B cell (primary cell): ENCODE data around the gene PPFIA1. TPM values are rescaled to one million over a fixed set of nuclear protein-coding genes. Genes with fewer than 3 reads are reported as not detected.

Experiments
- ATAC-seq: fragments of 200-7000 bp; cut with Tn5 transposase; one replicate; pipeline ENCODE4 v1.10.0; 2021; ENCODE audit warnings: low read depth, mild to moderate bottlenecking, moderate number of reproducible peaks, moderate library complexity
- CTCF ChIA-PET: fragments of 350-600 bp; sonication (Branson Sonifier 250); formaldehyde crosslinking; loops from one replicate; lab custom pipeline; 2021; ENCODE audit warnings: antibody characterized with exemption, inconsistent platforms; lab: Charles Lee
- POLR2A ChIA-PET: fragments of 350-600 bp; sonication (Branson Sonifier 250); formaldehyde crosslinking; loops from one replicate; lab custom pipeline; 2021; ENCODE audit warnings: antibody characterized with exemption; lab: Charles Lee
- DNase-seq: peaks from one replicate; pipeline ENCODE4 v3.0.0; 2013
- H2AFZ ChIP-seq: 2 replicates; pipeline ENCODE4 v1.6.1; 2012; ENCODE audit warnings: mild to moderate bottlenecking, low read depth, low read length; ENCODE audit not compliant: insufficient read depth, poor library complexity, severe bottlenecking
- H3K27ac ChIP-seq, 2 donors: 1 replicate in 1 of 2; 2 replicates in 1 of 2; pipeline ENCODE4 v1.5.1; 2012 to 2013; ENCODE audit warnings: low read length in 2 of 2, mild to moderate bottlenecking in 2 of 2, moderate library complexity in 1 of 2
- H3K27me3 ChIP-seq, 4 experiments: fragments of 200-600 bp in 1 of 4; sonication (generic) in 1 of 4; replicated peaks in 1 of 4; 1 replicate in 2 of 4; 2 replicates in 2 of 4; pipeline versions ENCODE4 v1.6.1 to v1.7.0; 2013 to 2016; ENCODE audit warnings: low read length in 3 of 4, mild to moderate bottlenecking in 2 of 4, mixed read lengths in 1 of 4, moderate library complexity in 1 of 4; ENCODE audit not compliant: insufficient read depth in 4 of 4, control insufficient read depth in 3 of 4; ENCODE audit errors: control extremely low read depth in 1 of 4
- H3K36me3 ChIP-seq, 2 experiments: replicated peaks in 1 of 2; 1 replicate in 1 of 2; 2 replicates in 1 of 2; pipeline versions ENCODE4 v1.6.1 to v1.7.1; 2013; ENCODE audit warnings: low read length in 1 of 2; ENCODE audit not compliant: insufficient read depth in 2 of 2, control insufficient read depth in 1 of 2; ENCODE audit errors: control extremely low read depth in 1 of 2, extremely low read depth in 1 of 2
- H3K4me1 ChIP-seq, 2 donors: fragments of 200-600 bp in 1 of 2; sonication (generic) in 1 of 2; 1 replicate in 1 of 2; 2 replicates in 1 of 2; pipeline versions ENCODE4 v1.5.1 to v1.6.1; 2013 to 2017; ENCODE audit warnings: low read length in 2 of 2; ENCODE audit not compliant: control insufficient read depth in 2 of 2, insufficient read depth in 2 of 2
- H3K4me2 ChIP-seq: replicated peaks from 2 replicates; pipeline ENCODE3; 2012; ENCODE audit warnings: mild to moderate bottlenecking, low read depth, low read length; ENCODE audit not compliant: poor library complexity, severe bottlenecking
- H3K4me3 ChIP-seq, 5 experiments: fragments of 200-600 bp in 1 of 5; sonication (generic) in 1 of 5; 1 replicate in 3 of 5; 2 replicates in 2 of 5; pipeline versions ENCODE4 v1.5.1 to v1.7.0; 2011 to 2016; ENCODE audit warnings: low read length in 4 of 5, mild to moderate bottlenecking in 4 of 5, low read depth in 2 of 5, control low read depth in 1 of 5, moderate library complexity in 1 of 5; ENCODE audit not compliant: insufficient read depth in 1 of 5; ENCODE audit errors: control extremely low read depth in 1 of 5, extremely low read depth in 1 of 5
- H3K79me2 ChIP-seq: fragments of 200-600 bp; sonication (generic); one replicate; pipeline ENCODE4 v1.6.0; 2016; ENCODE audit warnings: low read length; ENCODE audit not compliant: control insufficient read depth, insufficient read depth
- H3K9ac ChIP-seq: fragments of 200-600 bp; sonication (generic); 2 replicates; pipeline ENCODE4 v1.6.1; 2017; ENCODE audit warnings: mild to moderate bottlenecking, low read length, moderate library complexity
- H3K9me3 ChIP-seq, 3 donors: one replicate each; pipeline versions ENCODE4 v1.6.1 to v1.7.1; 2013; ENCODE audit warnings: low read length in 2 of 3; ENCODE audit not compliant: control insufficient read depth in 2 of 3, insufficient read depth in 1 of 3; ENCODE audit errors: control extremely low read depth in 1 of 3
- H4K20me1 ChIP-seq: 2 replicates; pipeline ENCODE4 v1.6.0; 2012; ENCODE audit warnings: mild to moderate bottlenecking, low read length; ENCODE audit not compliant: insufficient read depth, control insufficient read depth, poor library complexity, severe bottlenecking
- H3K27ac Mint-ChIP-seq: one replicate; pipeline ENCODE4 v1.8.0; 2021; ENCODE audit warnings: mixed read lengths
- H3K27me3 Mint-ChIP-seq: one replicate; pipeline ENCODE4 v1.8.0; 2021; ENCODE audit warnings: mixed read lengths
- H3K4me1 Mint-ChIP-seq: one replicate; pipeline ENCODE4 v1.8.0; 2021; ENCODE audit warnings: mixed read lengths
- H3K4me3 Mint-ChIP-seq: one replicate; pipeline ENCODE4 v1.8.0; 2021; ENCODE audit warnings: mixed read lengths
- H3K9me3 Mint-ChIP-seq: one replicate; pipeline ENCODE4 v1.8.0; 2022; ENCODE audit warnings: mixed read lengths; ENCODE audit not compliant: insufficient read depth
- CTCF ChIP-seq: fragments of 200-600 bp; IDR thresholded peaks from one replicate; pipeline ENCODE4 v1.8.0; 2022; ENCODE audit warnings: antibody characterized with exemption, mild to moderate bottlenecking
- EZH2 ChIP-seq: IDR thresholded peaks from 2 replicates; pipeline ENCODE4 v1.6.1; 2012; ENCODE audit warnings: borderline replicate concordance, low read depth, mild to moderate bottlenecking, moderate library complexity, low read length; ENCODE audit not compliant: insufficient read depth, poor library complexity, severe bottlenecking
- WGBS: methylation state at CpG from one replicate; pipeline ENCODE4 v1.1.5; 2013; ENCODE audit warnings: missing lambda C conversion rate; ENCODE audit not compliant: insufficient coverage; 5-methylcytosine and 5-hydroxymethylcytosine counted together
- intact Hi-C: fragments of 100-400 bp; cut with micrococcal nuclease; formaldehyde crosslinking; loops from one replicate; pipeline ENCODE4 v1.10.0; 2022
- polyA plus RNA-seq: library from polyadenylated mRNA; depleted of rRNA; stranded (reverse); fragments of >200 nt; gene quantifications from 2 replicates; pipeline ENCODE4 v1.2.3, GENCODE V29; 2012
- total RNA-seq, 2 donors: library from RNA; stranded (reverse); fragments of 120-200 nt in 1 of 2; gene quantifications; 1 replicate in 1 of 2; 2 replicates in 1 of 2; pipeline versions ENCODE4 v1.2.3 to v1.2.4, GENCODE V29; 2013 to 2022

Gene PPFIA1
- total and polyA plus RNA-seq, 2 donors (not counting 1 experiment from before 2014, with no cell fraction given) = 21.8 to 70.4 TPM

GRCh38 chr11:70233034-70233433 lies 37.5 kb upstream of the PPFIA1 start:
- no peak overlapping the region for H3K4me3 Mint-ChIP-seq
- Histone ChIP-seq H3K9ac (no peak overlapping the region), H3K9me3 (peaks cover 0 to 3% (median 0%) of the 10 kb centered on the region in 3 donors), H4K20me1 (no peaks in the 10 kb centered on the region), H3K27ac (no peak overlapping the region), H3K27me3 (no peaks in the 10 kb centered on the region), H3K4me3 (no peak overlapping the region), H3K36me3 (no peaks in the 10 kb centered on the region), H3K4me1 (no peaks in the 10 kb centered on the region), H3K4me2 (no peak overlapping the region), H2AFZ (no peak overlapping the region), H3K79me2 (no peaks in the 10 kb centered on the region)
- no peak overlapping the region for H3K27ac Mint-ChIP-seq
- H3K4me1 Mint-ChIP-seq = no peaks in the 10 kb centered on the region
- TF ChIP-seq CTCF (no peak), EZH2 (no peak)
- ChIA-PET POLR2A (no interaction called here), CTCF (no interaction called here)
- ATAC-seq (no peak), DNase-seq (no peak)
- H3K9me3 Mint-ChIP-seq = no peaks in the 10 kb centered on the region
- peaks cover 13% of the 10 kb centered on the region for H3K27me3 Mint-ChIP-seq
- intact Hi-C loops = no loop called here

GRCh38 chr11:70233511-70233934 lies 37.0 kb upstream of the PPFIA1 start:
- H3K9me3 Mint-ChIP-seq = no peaks in the 10 kb centered on the region
- ChIA-PET POLR2A (interaction anchor here (0.6 kb wide), 1 partner anchor 60 kb away, joined by 5 read pairs; no protein-coding TSS in a partner anchor), CTCF (no interaction called here)
- Histone ChIP-seq H3K9me3 (peaks cover 0 to 3% (median 0%) of the 10 kb centered on the region in 3 donors), H3K4me1 (no peaks in the 10 kb centered on the region), H3K9ac (no peak overlapping the region), H3K27ac (no peak overlapping the region), H4K20me1 (no peaks in the 10 kb centered on the region), H3K4me3 (no peak overlapping the region), H2AFZ (no peak overlapping the region), H3K27me3 (no peaks in the 10 kb centered on the region), H3K4me2 (no peak overlapping the region), H3K36me3 (no peaks in the 10 kb centered on the region), H3K79me2 (no peaks in the 10 kb centered on the region)
- peaks cover 13% of the 10 kb centered on the region for H3K27me3 Mint-ChIP-seq
- no peak for ATAC-seq
- no peak for TF ChIP-seq CTCF
- TF ChIP-seq EZH2 = no peak
- no peaks in the 10 kb centered on the region for H3K4me1 Mint-ChIP-seq
- 82% methylated on average over 10 of the region's 11 CpGs for WGBS
- no peak overlapping the region for H3K27ac Mint-ChIP-seq
- intact Hi-C loops = no loop called here
- no peak overlapping the region for H3K4me3 Mint-ChIP-seq
- DNase-seq = no peak
